ENCODE data around the gene RNF208. TPM values are rescaled to one million over a fixed set of nuclear protein-coding genes. Genes with fewer than 3 reads are reported as not detected.

Gene RNF208
- total and polyA plus RNA-seq, 2 donors (not counting 1 experiment from before 2014, with no cell fraction given) = 1.1 to 1.4 TPM

DNA sequence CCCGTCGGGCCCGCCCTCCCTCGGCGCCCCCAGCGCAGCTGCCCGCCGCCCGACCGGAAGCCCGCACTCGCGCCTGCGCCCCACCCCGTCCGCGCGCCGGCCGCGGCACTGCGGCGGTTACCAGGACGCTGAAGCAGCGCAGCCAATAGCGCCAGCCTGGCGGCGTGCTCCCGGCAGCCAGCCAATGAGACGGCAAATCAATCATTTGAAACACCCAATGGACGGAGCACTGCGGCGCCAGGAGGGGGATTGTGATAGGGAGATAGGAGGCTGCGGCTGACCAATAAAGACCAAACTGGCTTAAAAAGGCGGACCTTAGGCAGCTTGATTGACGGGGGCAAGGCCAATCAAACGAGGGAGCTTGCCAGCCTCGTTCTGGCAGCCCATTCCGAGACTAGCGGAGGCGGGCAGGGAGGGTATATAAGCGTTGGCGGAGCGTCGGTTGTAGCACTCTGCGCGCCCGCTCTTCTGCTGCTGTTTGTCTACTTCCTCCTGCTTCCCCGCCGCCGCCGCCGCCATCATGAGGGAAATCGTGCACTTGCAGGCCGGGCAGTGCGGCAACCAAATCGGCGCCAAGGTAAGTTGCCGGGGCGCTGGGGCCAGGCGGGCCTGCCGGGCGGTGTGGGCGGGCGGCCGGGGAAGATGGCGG, 18.9 kb upstream of the RNF208 start, which contains the start of gene TUBB4B:
TUBB4B (plus strand) TSS at position 447 of the 649 bp plus-strand sequence; CDS start at position 521, 74 bp downstream.
- H3K9me3 Mint-ChIP-seq (ENCODE audit: insufficient read depth) = no peaks in the 10 kb centered on the region
- Histone ChIP-seq H2AFZ (ENCODE audit: insufficient read depth, low read depth, low read length, poor library complexity, severe bottlenecking) (peak within 1 kb of the TSS; percentile 89), H3K4me3 (ENCODE audit: control extremely low read depth in 1 of 5, extremely low read depth in 1 of 5, insufficient read depth in 1 of 5, low read depth in 2 of 5, low read length in 4 of 5) (peak within 1 kb of the TSS; percentile 50 to 84 (median 75)), H3K27me3 (replicated peaks in 1 of 4; ENCODE audit: control extremely low read depth in 1 of 4, control insufficient read depth in 3 of 4, insufficient read depth in 4 of 4, low read length in 3 of 4) (no peaks in the 10 kb centered on the region), H4K20me1 (ENCODE audit: control insufficient read depth, insufficient read depth, low read length, poor library complexity, severe bottlenecking) (peaks cover 51% of the 10 kb centered on the region), H3K9ac (ENCODE audit: low read length) (peak within 1 kb of the TSS; percentile 80), H3K4me2 (replicated peaks; ENCODE audit: low read depth, low read length, poor library complexity, severe bottlenecking) (peak within 1 kb of the TSS; percentile 96), H3K27ac (ENCODE audit: low read length in 2 of 2) (peak within 1 kb of the TSS; percentile 83 to 90), H3K79me2 (ENCODE audit: control insufficient read depth, insufficient read depth, low read length) (peaks cover 59% of the 10 kb centered on the region), H3K36me3 (replicated peaks in 1 of 2; ENCODE audit: control extremely low read depth in 1 of 2, control insufficient read depth in 1 of 2, extremely low read depth in 1 of 2, insufficient read depth in 2 of 2, low read length in 1 of 2) (peaks cover 0 to 20% of the 10 kb centered on the region in 2 experiments), H3K4me1 (ENCODE audit: control insufficient read depth in 2 of 2, insufficient read depth in 2 of 2, low read length in 2 of 2) (peaks cover 29 to 54% of the 10 kb centered on the region in 2 donors), H3K9me3 (ENCODE audit: control extremely low read depth in 1 of 3, control insufficient read depth in 2 of 3, insufficient read depth in 1 of 3, low read length in 2 of 3) (no peaks in the 10 kb centered on the region)
- H3K4me1 Mint-ChIP-seq = peaks cover 42% of the 10 kb centered on the region
- H3K4me3 Mint-ChIP-seq = peak within 1 kb of the TSS; percentile 92
- CTCF ChIA-PET = interaction anchor here (0.6 to 8.9 kb wide), 9 partner anchors 12 to 194 kb away, joined by 3 to 76 read pairs (median 6); partner anchors contain the start of genes ANAPC2, CYSRT1, MAN1B1 and NELFB
- DNase-seq (peak; percentile 100), ATAC-seq (ENCODE audit: low read depth) (peak; percentile 74)
- H3K27ac Mint-ChIP-seq = peak within 1 kb of the TSS; percentile 97
- under 1% methylated on average over 62 of the region's 67 CpGs for WGBS (ENCODE audit: insufficient coverage)
- no peak for TF ChIP-seq EZH2 (IDR thresholded peaks at IDR 0.05; ENCODE audit: borderline replicate concordance, insufficient read depth, low read depth, low read length, poor library complexity, severe bottlenecking)
- TF ChIP-seq, protein P1, sequence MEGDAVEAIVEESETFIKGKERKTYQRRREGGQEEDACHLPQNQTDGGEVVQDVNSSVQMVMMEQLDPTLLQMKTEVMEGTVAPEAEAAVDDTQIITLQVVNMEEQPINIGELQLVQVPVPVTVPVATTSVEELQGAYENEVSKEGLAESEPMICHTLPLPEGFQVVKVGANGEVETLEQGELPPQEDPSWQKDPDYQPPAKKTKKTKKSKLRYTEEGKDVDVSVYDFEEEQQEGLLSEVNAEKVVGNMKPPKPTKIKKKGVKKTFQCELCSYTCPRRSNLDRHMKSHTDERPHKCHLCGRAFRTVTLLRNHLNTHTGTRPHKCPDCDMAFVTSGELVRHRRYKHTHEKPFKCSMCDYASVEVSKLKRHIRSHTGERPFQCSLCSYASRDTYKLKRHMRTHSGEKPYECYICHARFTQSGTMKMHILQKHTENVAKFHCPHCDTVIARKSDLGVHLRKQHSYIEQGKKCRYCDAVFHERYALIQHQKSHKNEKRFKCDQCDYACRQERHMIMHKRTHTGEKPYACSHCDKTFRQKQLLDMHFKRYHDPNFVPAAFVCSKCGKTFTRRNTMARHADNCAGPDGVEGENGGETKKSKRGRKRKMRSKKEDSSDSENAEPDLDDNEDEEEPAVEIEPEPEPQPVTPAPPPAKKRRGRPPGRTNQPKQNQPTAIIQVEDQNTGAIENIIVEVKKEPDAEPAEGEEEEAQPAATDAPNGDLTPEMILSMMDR (IDR thresholded peaks at IDR 0.05) = no peak
- intact Hi-C loops (cut with micrococcal nuclease) = loop anchor here (1.0 kb wide), 7 partner anchors 14 to 154 kb away; partner anchors contain the start of genes ANAPC2, NDOR1, NELFB and SSNA1
- POLR2A ChIA-PET = interaction anchor here (0.7 to 1.7 kb wide), 18 partner anchors 14 to 399 kb away, joined by 3 to 29 read pairs (median 4); partner anchors contain the start of genes AJM1, ARRDC1, MAN1B1 and NELFB
- H3K27me3 Mint-ChIP-seq = no peaks in the 10 kb centered on the region

Data from B cell (primary cell).